ENCODE data around the gene GRIA4.
"Not testable (repeated sequence)": the region's sequence is repeated elsewhere in the genome, so short reads cannot be mapped to it uniquely, and the experiment has no call there.

Gene GRIA4

GRCh38 chr11:105863523-105863922 is 253.7 kb downstream of the GRIA4 start:
- DNase-seq = no peak

- no peak for DNase-seq
These were observed 257.9 kb downstream of the GRIA4 start for GRCh38 chr11:105867742-105868141.

- no peak for DNase-seq
These were observed 259.0 kb downstream of the GRIA4 start for GRCh38 chr11:105868762-105869285.

- no peak for DNase-seq
These were observed 260.7 kb downstream of the GRIA4 start for GRCh38 chr11:105870516-105871113.

DNA sequence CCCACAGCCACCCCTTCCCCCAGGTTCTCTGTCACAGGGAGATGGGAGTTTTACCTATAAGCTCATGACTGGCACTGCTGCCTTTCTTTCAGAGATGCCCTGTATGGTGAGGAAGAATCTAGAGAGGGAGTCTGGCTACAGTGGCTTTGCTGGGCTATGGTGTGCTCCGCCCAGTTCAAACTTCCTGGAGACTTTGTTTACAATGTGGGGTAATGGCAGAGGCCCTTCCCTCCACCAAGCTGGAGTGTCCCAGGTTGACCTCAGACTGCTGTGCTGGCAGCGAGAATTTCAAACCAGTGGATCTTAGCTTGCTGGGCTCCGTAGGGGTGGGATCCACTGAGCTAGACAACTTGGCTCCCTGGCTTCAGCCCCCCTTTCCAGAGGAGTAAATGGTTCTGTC is 268.6 kb downstream of the GRIA4 start:
- DNase-seq = no peak

- DNase-seq = not testable (repeated sequence)
These were observed 269.1 kb downstream of the GRIA4 start for GRCh38 chr11:105878927-105879326.

GRCh38 chr11:105881027-105881426 is 271.2 kb downstream of the GRIA4 start:
- no peak for DNase-seq

DNA sequence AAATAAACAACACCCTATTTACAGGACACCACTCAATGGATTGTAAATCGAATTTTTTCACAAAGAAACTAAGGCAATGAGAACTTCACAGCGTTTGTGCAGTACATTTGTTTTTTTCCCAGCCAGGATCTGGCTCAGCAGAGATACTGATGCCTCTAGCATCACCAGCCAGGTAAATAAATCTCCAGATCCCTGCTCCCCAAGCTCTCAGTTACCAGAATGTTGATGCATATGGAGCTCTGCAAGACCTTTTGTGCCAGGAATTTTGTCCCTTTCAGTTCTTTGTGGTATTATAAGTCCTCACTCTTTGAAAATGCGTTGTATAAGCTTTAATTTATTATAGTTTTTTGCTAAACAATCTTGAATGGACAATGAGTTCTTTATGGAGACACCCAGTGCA is 274.6 kb downstream of the GRIA4 start:
- DNase-seq = no peak

- DNase-seq = no peak
These were observed 281.8 kb downstream of the GRIA4 start for GRCh38 chr11:105891685-105892084.

- no peak for DNase-seq
These were observed 287.3 kb downstream of the GRIA4 start for GRCh38 chr11:105897161-105897560.

GRCh38 chr11:105899772-105900171 is 289.9 kb downstream of the GRIA4 start:
- DNase-seq = no peak

- DNase-seq = no peak
These were observed 290.7 kb downstream of the GRIA4 start for GRCh38 chr11:105900515-105901035.

- no peak for DNase-seq
These were observed 293.2 kb downstream of the GRIA4 start for GRCh38 chr11:105903113-105903512.

GRCh38 chr11:105906517-105906916 is 296.6 kb downstream of the GRIA4 start:
- DNase-seq = no peak

- no peak for DNase-seq
These were observed 297.4 kb downstream of the GRIA4 start for GRCh38 chr11:105907319-105907718.

- no peak for DNase-seq
These were observed 300.3 kb downstream of the GRIA4 start for GRCh38 chr11:105910095-105910715.

DNA sequence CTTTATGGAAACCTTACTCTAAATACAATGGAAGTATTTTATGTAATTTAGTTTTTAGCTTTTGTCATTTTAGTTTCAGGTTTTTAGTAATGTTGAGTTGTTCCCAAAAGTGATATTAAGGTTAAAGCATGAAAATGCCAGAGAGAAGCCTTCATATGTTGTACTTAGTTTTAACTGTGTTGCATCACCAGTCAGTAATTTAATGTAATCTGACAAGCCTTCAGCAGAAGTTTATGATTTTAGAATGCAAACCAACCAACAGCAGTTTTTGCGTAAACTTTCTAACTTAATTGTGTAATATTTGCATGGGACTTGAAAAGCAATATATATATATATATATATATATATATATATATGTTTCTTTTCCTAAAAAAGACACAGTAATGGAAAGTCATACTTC is 301.6 kb downstream of the GRIA4 start:
- no peak for DNase-seq

DNA sequence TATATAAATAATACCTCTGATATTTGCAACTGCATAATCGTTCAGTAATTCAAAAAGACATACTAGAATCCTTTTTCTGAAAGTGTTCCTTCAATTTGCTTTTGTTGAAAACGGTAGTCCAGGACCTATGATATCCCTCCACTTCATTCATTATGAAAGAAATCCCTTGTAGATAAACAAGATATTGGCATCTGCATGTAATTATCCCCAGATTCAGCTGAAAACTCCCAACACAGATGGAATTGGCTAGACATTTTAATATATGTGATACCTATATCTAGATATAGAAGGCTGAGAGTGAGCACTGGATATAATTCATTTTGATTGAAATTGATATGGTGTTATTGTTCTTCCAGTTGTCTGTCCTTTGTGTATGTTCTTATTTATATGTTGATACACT is 302.8 kb downstream of the GRIA4 start:
- DNase-seq = no peak

DNA sequence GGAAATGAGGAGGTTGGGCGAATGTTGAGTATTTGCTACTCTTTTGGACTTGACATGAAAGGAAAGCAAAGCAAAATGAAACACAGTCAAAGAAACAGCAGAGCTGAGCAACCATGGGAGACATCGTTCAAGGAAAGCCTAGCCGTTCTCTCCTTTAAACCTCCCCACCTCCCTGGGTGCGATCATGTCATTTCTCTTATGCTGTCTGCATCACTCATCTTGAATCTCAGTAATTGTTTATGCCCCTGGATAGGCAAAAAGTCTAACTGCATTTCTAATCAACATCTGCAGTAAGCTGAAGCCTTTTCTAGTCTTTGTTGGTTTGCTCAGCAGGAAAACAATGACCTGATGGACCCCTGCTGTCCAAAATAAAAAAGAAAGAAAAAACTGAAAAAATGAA is 305.1 kb downstream of the GRIA4 start:
- no peak for DNase-seq

GRCh38 chr11:105918039-105918438 is 308.2 kb downstream of the GRIA4 start:
- no peak for DNase-seq

DNA sequence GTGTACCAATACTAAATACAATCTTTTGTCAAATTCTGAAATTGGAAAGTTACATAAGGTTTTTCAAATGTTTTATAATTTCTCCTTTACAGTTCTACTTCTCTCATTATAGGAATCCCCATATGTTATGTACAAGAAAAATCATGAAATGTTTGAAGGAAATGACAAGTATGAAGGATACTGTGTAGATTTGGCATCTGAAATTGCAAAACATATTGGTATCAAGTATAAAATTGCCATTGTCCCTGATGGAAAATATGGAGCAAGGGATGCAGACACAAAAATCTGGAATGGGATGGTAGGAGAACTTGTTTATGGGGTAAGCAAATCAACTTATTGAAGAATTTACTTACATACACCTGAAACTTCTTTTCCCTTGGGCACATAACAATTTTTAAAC is 308.7 kb downstream of the GRIA4 start:
- no peak for DNase-seq

DNA sequence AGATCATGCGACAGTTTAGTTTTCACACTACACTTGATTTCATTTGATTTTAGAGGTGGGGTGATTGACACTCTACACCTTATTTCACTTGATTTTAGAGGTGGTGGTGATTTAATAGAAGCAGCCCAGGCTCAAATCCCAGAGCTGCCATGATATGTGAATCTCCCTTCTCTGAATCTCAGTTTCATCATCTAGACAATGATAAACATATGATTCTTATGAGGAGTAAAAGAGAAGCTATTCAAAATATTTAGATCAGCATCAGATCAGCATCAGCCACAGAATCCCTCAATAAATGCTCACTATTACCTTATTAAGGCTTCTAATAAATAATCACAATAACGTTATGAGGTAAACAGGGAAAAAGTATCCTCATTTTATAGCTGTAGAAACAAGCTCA is 313.4 kb downstream of the GRIA4 start:
- DNase-seq = no peak

- no peak for DNase-seq
These were observed 313.9 kb downstream of the GRIA4 start for GRCh38 chr11:105923807-105924206.

DNA sequence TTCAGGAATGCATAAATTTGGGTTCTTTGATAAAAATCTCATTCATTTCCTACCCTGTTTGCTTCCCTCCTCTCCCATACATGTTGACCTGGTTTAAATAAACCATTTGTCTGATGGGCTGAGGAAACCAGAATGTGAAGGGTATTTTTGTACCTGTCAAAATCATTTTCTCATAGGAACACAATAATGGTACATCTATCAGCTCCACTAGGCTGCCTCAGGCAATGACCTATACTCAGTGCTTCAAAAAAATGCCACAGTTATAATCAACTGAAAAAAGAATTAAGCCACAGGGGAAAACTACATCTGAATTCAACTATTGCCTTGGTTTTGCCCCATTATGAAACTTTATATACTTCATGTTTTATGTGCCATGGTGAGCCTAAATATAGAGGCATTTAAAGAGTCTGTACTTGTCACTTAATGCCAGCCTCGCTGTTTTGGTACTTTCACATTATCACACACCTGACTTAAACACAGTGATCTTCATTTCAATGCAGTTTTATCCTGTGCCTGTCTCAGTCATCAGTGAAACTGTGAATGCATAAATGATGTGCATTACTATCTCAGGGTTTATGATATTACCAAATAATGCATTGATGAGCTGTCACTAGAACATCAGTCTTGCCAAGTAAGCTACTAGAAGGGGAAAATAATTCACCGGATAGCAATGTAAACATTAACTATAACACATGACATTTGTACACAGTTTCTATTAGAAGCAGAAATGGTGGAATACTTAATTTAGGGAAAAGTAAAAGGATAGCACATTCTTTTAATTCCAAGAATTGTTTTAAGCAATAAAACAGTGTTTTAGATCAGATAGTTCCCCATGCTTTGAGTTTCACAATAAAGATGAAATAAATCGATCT is 319.4 kb downstream of the GRIA4 start:
- DNase-seq = no peak

Measured in stimulated activated CD4-positive, alpha-beta T cell treated with anti-CD3 and anti-CD28 coated beads, Interleukin-4, amount 100 ng/mL, for 1 hour (primary cell).